Ovary (tissue), 9 donors: ENCODE results near the gene EMX2. TPM values are rescaled to one million over a fixed set of nuclear protein-coding genes. Genes with fewer than 3 reads are reported as not detected.

Source experiments
- DNase-seq, 5 donors: peaks; one replicate each; pipeline ENCODE4 v3.0.0-alpha.2; 2019 to 2020
- H3K27ac ChIP-seq, 2 donors: fragments of 200-600 bp; one replicate each; pipeline versions ENCODE4 v1.5.1 to v1.8.0; 2019 to 2022
- H3K27me3 ChIP-seq: fragments of 200-600 bp; one replicate; pipeline ENCODE4 v1.8.0; 2022
- H3K36me3 ChIP-seq: fragments of 200-600 bp; sonication (generic); one replicate; pipeline ENCODE4 v1.5.1; 2019
- H3K4me1 ChIP-seq: one replicate; pipeline ENCODE4 v1.8.1; 2013; ENCODE audit warnings: mild to moderate bottlenecking, moderate library complexity; ENCODE audit not compliant: insufficient read depth
- H3K4me3 ChIP-seq: fragments of 200-600 bp; sonication (generic); one replicate; pipeline ENCODE4 v1.5.1; 2017
- H3K9me3 ChIP-seq, 2 donors: fragments of 200-600 bp in 1 of 2; sonication (generic) in 1 of 2; one replicate each; pipeline versions ENCODE4 v1.5.1 to v1.8.1; 2013 to 2019; ENCODE audit warnings: mild to moderate bottlenecking in 1 of 2, moderate library complexity in 1 of 2
- CTCF ChIP-seq, 3 donors: fragments of 450-650 bp in 2 of 3; fragments of 200-600 bp in 1 of 3; IDR thresholded peaks; one replicate each; pipeline versions ENCODE4 v1.5.1 to v1.8.0; 2016 to 2022; ENCODE audit warnings: antibody characterized with exemption in 3 of 3, mild to moderate bottlenecking in 1 of 3
- EP300 ChIP-seq: sonication (generic); formaldehyde crosslinking; IDR thresholded peaks from one replicate; pipeline ENCODE4 v1.6.1; 2017; ENCODE audit warnings: antibody characterized with exemption
- POLR2A ChIP-seq: fragments of 450-650 bp; IDR thresholded peaks from one replicate; pipeline ENCODE4 v1.6.1; 2017; ENCODE audit warnings: antibody characterized with exemption, mild to moderate bottlenecking, moderate library complexity
- WGBS, 3 donors: extraction: QIAGEN DNeasy Blood & Tissue Kit in 1 of 3; methylation state at CpG; one replicate each; pipeline versions ENCODE4 v1.1.5 to v1.1.7; 2013 to 2017; 5-methylcytosine and 5-hydroxymethylcytosine counted together
- intact Hi-C, 4 donors: fragments of 100-400 bp; cut with DNase I; formaldehyde crosslinking; loops; one replicate each; pipeline versions ENCODE4 v1.11.0 to v1.15.1; 2022 to 2023
- polyA plus RNA-seq, 2 donors: library from polyadenylated mRNA; stranded (reverse); fragments of 200-250 nt in 1 of 2; fragments of 350-450 nt in 1 of 2; fragmentation: Illumina TruSeq in 1 of 2; extraction: RNeasy Lipid Tissue Mini Kit (QIAGEN cat#74804) in 1 of 2; gene quantifications; one replicate each; pipeline ENCODE4 v1.2.3, GENCODE V29; 2013 to 2014
- total RNA-seq, 7 donors: library from RNA; depleted of rRNA in 2 of 7; stranded (reverse); fragments of >200 nt in 2 of 7; fragmentation: NEBNext Ultra II Directional in 3 of 7; extraction: Animal tissue kit (Norgen Biotek cat#: 25700) in 3 of 7; gene quantifications; one replicate each; pipeline versions ENCODE4 v1.1.0 to v1.2.4, GENCODE V29; 2016 to 2023
- donor health status: DM: no; HTN: no; CAD: no; lungs with moderate emphysema.
- donor health status: DM: no; HTN: no; CAD: no.
- donor health status: Bipolar disorder and iron deficiency.
- donor health status: DM: yes; HTN: yes; CAD: no.
- donor health status: DM: no; HTN: no; CAD: no.
- donor health status: DM: yes; HTN: yes; CAD: no.

The EMX2 gene
- total and polyA plus RNA-seq, 9 donors: 7.3 to 62.1 (median 14.4) TPM

GRCh38 chr10:117534321-117535297 is 7.9 kb upstream of the EMX2 start:
- Histone ChIP-seq H3K4me1 (peaks cover 6% of the 10 kb centered on the region), H3K27me3 (no peaks in the 10 kb centered on the region), H3K36me3 (no peaks in the 10 kb centered on the region), H3K27ac (no peak overlapping the region), H3K9me3 (no peaks in the 10 kb centered on the region), H3K4me3 (peak overlapping the region; percentile 38)
- DNase-seq: no peak
- no peak for TF ChIP-seq CTCF (IDR thresholded peaks at IDR 0.05)
- TF ChIP-seq POLR2A: no peak
- TF ChIP-seq EP300: no peak
- intact Hi-C loops: loop anchor here in 3 of 4 donors (2.0 to 10.0 kb wide), 7 partner anchors 90 to 810 kb away; partner anchors contain the start of genes FAM204A (in 1 of the 3), PDZD8 (in 1 of the 3) and RAB11FIP2 (in 1 of the 3)
- 51 to 81% (median 64%) methylated on average over 65 to 76 of the region's 76 CpGs for WGBS, 3 donors

GRCh38 chr10:117535298-117536071 is 7.1 kb upstream of the EMX2 start:
- WGBS, 3 donors: 14 to 33% (median 20%) methylated on average over 25 to 54 of the region's 54 CpGs
- Histone ChIP-seq H3K4me3 (peak overlapping the region; percentile 38), H3K4me1 (peaks cover 6% of the 10 kb centered on the region), H3K36me3 (no peaks in the 10 kb centered on the region), H3K9me3 (no peaks in the 10 kb centered on the region), H3K27ac (no peak overlapping the region), H3K27me3 (no peaks in the 10 kb centered on the region)
- TF ChIP-seq POLR2A (no peak), EP300 (no peak), CTCF (IDR thresholded peaks at IDR 0.05) (no peak)
- intact Hi-C loops: loop anchor here in 3 of 4 donors (2.0 to 10.0 kb wide), 7 partner anchors 91 to 809 kb away; partner anchors contain the start of genes FAM204A (in 1 of the 3), PDZD8 (in 1 of the 3) and RAB11FIP2 (in 1 of the 3)
- DNase-seq: peak in 3 of 5 donors; percentile 47 to 58 (median 50)

GRCh38 chr10:117536072-117536865 is 6.3 kb upstream of the EMX2 start:
- Histone ChIP-seq H3K4me3 (peak overlapping the region; percentile 37), H3K36me3 (no peaks in the 10 kb centered on the region), H3K4me1 (peaks cover 6% of the 10 kb centered on the region), H3K27ac (no peak overlapping the region), H3K27me3 (no peaks in the 10 kb centered on the region), H3K9me3 (no peaks in the 10 kb centered on the region)
- TF ChIP-seq EP300: no peak
- TF ChIP-seq POLR2A: no peak
- TF ChIP-seq CTCF (IDR thresholded peaks at IDR 0.05): no peak
- DNase-seq: no peak
- WGBS, 3 donors: 77 to 94% (median 90%) methylated on average over 35 of the region's 35 CpGs
- intact Hi-C loops: loop anchor here in 3 of 4 donors (5.0 to 10.0 kb wide), 6 partner anchors 91 to 809 kb away; partner anchors contain the start of genes FAM204A (in 1 of the 3), PDZD8 (in 1 of the 3) and RAB11FIP2 (in 1 of the 3)
